H9 (cell line): ENCODE results near the gene ZNF423. TPM values are rescaled to one million over a fixed set of nuclear protein-coding genes. Genes with fewer than 3 reads are reported as not detected.

ENCODE experiments used
- DNase-seq: peaks from one replicate; pipeline ENCODE4 v3.0.0-alpha.2; 2017
- H2AFZ ChIP-seq: one replicate; pipeline ENCODE4 v1.6.1; 2013; ENCODE audit warnings: mild to moderate bottlenecking, low read length, control low read depth, moderate library complexity
- H2AK5ac ChIP-seq: 2 replicates; pipeline ENCODE4 v1.6.1; 2013; ENCODE audit warnings: low read length, control low read depth, mixed read lengths; ENCODE audit not compliant: insufficient read length
- H2BK120ac ChIP-seq: one replicate; pipeline ENCODE4 v1.6.1; 2013; ENCODE audit warnings: low read depth, mild to moderate bottlenecking, low read length, control low read depth, inconsistent platforms; ENCODE audit not compliant: poor library complexity, severe bottlenecking
- H2BK12ac ChIP-seq: 2 replicates; pipeline ENCODE4 v1.6.1; 2013; ENCODE audit warnings: low read length, control low read depth, mixed read lengths, low read depth; ENCODE audit not compliant: insufficient read length
- H2BK15ac ChIP-seq: 2 replicates; pipeline ENCODE4 v1.6.1; 2013; ENCODE audit warnings: low read depth, low read length, control low read depth
- H2BK20ac ChIP-seq: one replicate; pipeline ENCODE4 v1.6.1; 2013; ENCODE audit warnings: low read depth, mild to moderate bottlenecking, low read length, control low read depth, inconsistent platforms; ENCODE audit not compliant: poor library complexity, severe bottlenecking
- H2BK5ac ChIP-seq: 2 replicates; pipeline ENCODE4 v1.6.1; 2013; ENCODE audit warnings: low read length, control low read depth, mixed read lengths; ENCODE audit not compliant: insufficient read length
- H3K14ac ChIP-seq: 2 replicates; pipeline ENCODE4 v1.6.1; 2013; ENCODE audit warnings: low read length, control low read depth; ENCODE audit not compliant: insufficient read depth
- H3K18ac ChIP-seq: 2 replicates; pipeline ENCODE4 v1.6.1; 2013; ENCODE audit warnings: low read depth, mild to moderate bottlenecking, mixed read lengths, low read length, control low read depth; ENCODE audit not compliant: insufficient read length
- H3K23ac ChIP-seq: 2 replicates; pipeline ENCODE4 v1.6.1; 2013; ENCODE audit warnings: low read length, control low read depth, mixed read lengths, low read depth; ENCODE audit not compliant: insufficient read length
- H3K23me2 ChIP-seq: 2 replicates; pipeline ENCODE4 v1.6.1; 2013; ENCODE audit warnings: low read depth, mild to moderate bottlenecking, mixed read lengths, low read length, control low read depth; ENCODE audit not compliant: insufficient read length, poor library complexity, severe bottlenecking
- H3K27ac ChIP-seq: 2 replicates; pipeline ENCODE4 v1.5.1; 2013; ENCODE audit warnings: low read length, control low read depth, mixed read lengths, low read depth; ENCODE audit not compliant: insufficient read length
- H3K27me3 ChIP-seq: 2 replicates; pipeline ENCODE4 v1.6.1; 2013; ENCODE audit warnings: low read length, control low read depth, inconsistent platforms; ENCODE audit not compliant: insufficient read depth
- H3K4ac ChIP-seq: 2 replicates; pipeline ENCODE4 v1.6.1; 2013; ENCODE audit warnings: low read depth, mild to moderate bottlenecking, control low read depth, inconsistent platforms, low read length, moderate library complexity
- H3K4me1 ChIP-seq: 2 replicates; pipeline ENCODE4 v1.6.1; 2013; ENCODE audit warnings: low read length, control low read depth, inconsistent platforms; ENCODE audit not compliant: insufficient read depth
- H3K4me2 ChIP-seq: 2 replicates; pipeline ENCODE4 v1.6.1; 2013; ENCODE audit warnings: low read length, control low read depth, mixed read lengths; ENCODE audit not compliant: insufficient read length, insufficient read depth
- H3K56ac ChIP-seq: 2 replicates; pipeline ENCODE4 v1.6.1; 2013; ENCODE audit warnings: low read depth, mild to moderate bottlenecking, mixed read lengths, low read length, control low read depth; ENCODE audit not compliant: insufficient read length
- H3K79me1 ChIP-seq: 2 replicates; pipeline ENCODE4 v1.6.1; 2013; ENCODE audit warnings: low read depth, mild to moderate bottlenecking, moderate library complexity, low read length, control low read depth, inconsistent platforms; ENCODE audit not compliant: insufficient read depth, poor library complexity, severe bottlenecking
- H3K79me2 ChIP-seq: 2 replicates; pipeline ENCODE4 v1.6.1; 2013; ENCODE audit warnings: low read length, control low read depth, inconsistent platforms; ENCODE audit not compliant: insufficient read depth
- H3K9ac ChIP-seq: 2 replicates; pipeline ENCODE4 v1.6.1; 2013; ENCODE audit warnings: low read length, control low read depth, mixed read lengths; ENCODE audit not compliant: insufficient read length; ENCODE audit errors: extremely low read depth
- H3K9me3 ChIP-seq: one replicate; pipeline ENCODE4 v1.6.1; 2013; ENCODE audit warnings: low read depth, low read length, inconsistent platforms; ENCODE audit not compliant: control insufficient read depth
- H3T11ph ChIP-seq: one replicate; pipeline ENCODE4 v1.6.1; 2013; ENCODE audit warnings: mild to moderate bottlenecking, low read length, control low read depth, inconsistent platforms
- H4K20me1 ChIP-seq: one replicate; pipeline ENCODE4 v1.6.1; 2013; ENCODE audit not compliant: control insufficient read depth, insufficient read length, insufficient read depth
- H4K5ac ChIP-seq: 2 replicates; pipeline ENCODE4 v1.6.1; 2013; ENCODE audit warnings: low read depth, mild to moderate bottlenecking, mixed read lengths, low read length, control low read depth; ENCODE audit not compliant: insufficient read length
- H4K8ac ChIP-seq: replicated peaks from 2 replicates; pipeline ENCODE4 v1.6.1; 2013; ENCODE audit warnings: low read length, control low read depth, mixed read lengths, low read depth; ENCODE audit not compliant: insufficient read length
- H4K91ac ChIP-seq: 2 replicates; pipeline ENCODE4 v1.6.1; 2013; ENCODE audit warnings: low read depth, mild to moderate bottlenecking, moderate library complexity, mixed read lengths, low read length, control low read depth; ENCODE audit not compliant: insufficient read length
- H3K27ac Mint-ChIP-seq, 3 experiments: 2 replicates in 2 of 3; 3 replicates in 1 of 3; pipeline ENCODE4 v1.8.0; 2020 to 2021; ENCODE audit warnings: mixed read lengths in 3 of 3, mild to moderate bottlenecking in 1 of 3, moderate library complexity in 1 of 3
- H3K27me3 Mint-ChIP-seq: 2 replicates; pipeline ENCODE4 v1.8.0; 2021; ENCODE audit warnings: low read depth, mild to moderate bottlenecking, moderate library complexity, mixed read lengths
- H3K36me3 Mint-ChIP-seq, 3 experiments: 2 replicates in 2 of 3; 3 replicates in 1 of 3; pipeline ENCODE4 v1.8.0; 2020 to 2021; ENCODE audit warnings: low read depth in 3 of 3, mixed read lengths in 3 of 3; ENCODE audit not compliant: insufficient read depth in 1 of 3
- H3K4me1 Mint-ChIP-seq, 2 experiments: 2 replicates each; pipeline ENCODE4 v1.8.0; 2020; ENCODE audit warnings: mixed read lengths in 2 of 2
- H3K4me3 Mint-ChIP-seq, 2 experiments: 2 replicates in 1 of 2; 3 replicates in 1 of 2; pipeline ENCODE4 v1.8.0; 2020 to 2021; ENCODE audit warnings: mild to moderate bottlenecking in 2 of 2, mixed read lengths in 2 of 2, moderate library complexity in 1 of 2
- H3K9me3 Mint-ChIP-seq, 2 experiments: 2 replicates in 1 of 2; 3 replicates in 1 of 2; pipeline ENCODE4 v1.8.0; 2020; ENCODE audit warnings: mild to moderate bottlenecking in 2 of 2, mixed read lengths in 2 of 2, moderate library complexity in 1 of 2
- WGBS: extraction: QIAGEN DNeasy Blood & Tissue Kit; methylation state at CpG from one replicate; pipeline ENCODE4 v1.1.7; 2013; ENCODE audit warnings: missing lambda C conversion rate, low lambda C conversion rate, mixed read lengths; ENCODE audit not compliant: insufficient read length; ENCODE audit errors: extremely low coverage; 5-methylcytosine and 5-hydroxymethylcytosine counted together
- total RNA-seq: library from RNA; stranded (reverse); gene quantifications from 2 replicates; pipeline ENCODE4 v1.2.1, GENCODE V29; 2021
- TF ChIP-seq, protein P1 (sequence below): fragments of 200-600 bp; sonication (generic); conservative IDR thresholded peaks from 3 replicates; pipeline ENCODE4 v1.8.0; 2021; ENCODE audit warnings: antibody characterized with exemption, mild to moderate bottlenecking

Gene ZNF423
- total RNA-seq, 1 experiment from 2014 or later, result 51.5 TPM

GRCh38 chr16:49503256-49504022 is 352.5 kb downstream of the ZNF423 start:
- Histone ChIP-seq H2BK120ac (no peak overlapping the region), H2BK15ac (no peak overlapping the region), H2BK20ac (no peak overlapping the region), H3K27me3 (no peaks in the 10 kb centered on the region), H2AK5ac (no peak overlapping the region), H3K14ac (no peak overlapping the region), H3K56ac (no peak overlapping the region), H4K91ac (no peak overlapping the region), H4K5ac (peak overlapping the region; percentile 67), H2BK5ac (no peak overlapping the region), H3K4me1 (no peaks in the 10 kb centered on the region), H3K4me2 (no peak overlapping the region), H3K27ac (no peak overlapping the region), H3K9ac (no peak overlapping the region), H3K18ac (no peak overlapping the region), H3K79me2 (no peaks in the 10 kb centered on the region), H3K23ac (no peak overlapping the region), H4K8ac (no peak overlapping the region), H3K9me3 (no peaks in the 10 kb centered on the region), H2BK12ac (no peak overlapping the region), H2AFZ (no peak overlapping the region), H4K20me1 (no peaks in the 10 kb centered on the region), H3K79me1 (no peaks in the 10 kb centered on the region), H3K23me2 (no peaks in the 10 kb centered on the region), H3K4ac (no peak overlapping the region), H3T11ph (no peak overlapping the region)
- no peaks in the 10 kb centered on the region for H3K27me3 Mint-ChIP-seq
- H3K9me3 Mint-ChIP-seq, result no peaks in the 10 kb centered on the region
- DNase-seq, result no peak
- WGBS, result no CpG with 5 or more reads among the region's 17 CpGs
- TF ChIP-seq, protein P1, sequence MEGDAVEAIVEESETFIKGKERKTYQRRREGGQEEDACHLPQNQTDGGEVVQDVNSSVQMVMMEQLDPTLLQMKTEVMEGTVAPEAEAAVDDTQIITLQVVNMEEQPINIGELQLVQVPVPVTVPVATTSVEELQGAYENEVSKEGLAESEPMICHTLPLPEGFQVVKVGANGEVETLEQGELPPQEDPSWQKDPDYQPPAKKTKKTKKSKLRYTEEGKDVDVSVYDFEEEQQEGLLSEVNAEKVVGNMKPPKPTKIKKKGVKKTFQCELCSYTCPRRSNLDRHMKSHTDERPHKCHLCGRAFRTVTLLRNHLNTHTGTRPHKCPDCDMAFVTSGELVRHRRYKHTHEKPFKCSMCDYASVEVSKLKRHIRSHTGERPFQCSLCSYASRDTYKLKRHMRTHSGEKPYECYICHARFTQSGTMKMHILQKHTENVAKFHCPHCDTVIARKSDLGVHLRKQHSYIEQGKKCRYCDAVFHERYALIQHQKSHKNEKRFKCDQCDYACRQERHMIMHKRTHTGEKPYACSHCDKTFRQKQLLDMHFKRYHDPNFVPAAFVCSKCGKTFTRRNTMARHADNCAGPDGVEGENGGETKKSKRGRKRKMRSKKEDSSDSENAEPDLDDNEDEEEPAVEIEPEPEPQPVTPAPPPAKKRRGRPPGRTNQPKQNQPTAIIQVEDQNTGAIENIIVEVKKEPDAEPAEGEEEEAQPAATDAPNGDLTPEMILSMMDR, result no peak
- no peak overlapping the region; a peak in 2 of 7 replicates for H3K27ac Mint-ChIP-seq
- H3K4me3 Mint-ChIP-seq, result no peak overlapping the region
- peaks cover 0 to 9% of the 10 kb centered on the region in 2 experiments; a peak in 2 of 4 replicates for H3K4me1 Mint-ChIP-seq
- peaks cover 0 to 5% (median 2%) of the 10 kb centered on the region in 3 experiments; a peak in 2 of 7 replicates for H3K36me3 Mint-ChIP-seq
